GM19452 (cell line): ENCODE measurements around the gene CA12.

Experiments
- ATAC-seq: cut with Tn5 transposase; IDR thresholded peaks from one replicate; pipeline ENCODE4 v1.9.1; 2021; ENCODE audit not compliant: unreplicated experiment

CA12 gene

GRCh38 chr15:63379492-63380150 lies 2.0 kb downstream of the CA12 start:
- ATAC-seq, result no peak

DNA sequence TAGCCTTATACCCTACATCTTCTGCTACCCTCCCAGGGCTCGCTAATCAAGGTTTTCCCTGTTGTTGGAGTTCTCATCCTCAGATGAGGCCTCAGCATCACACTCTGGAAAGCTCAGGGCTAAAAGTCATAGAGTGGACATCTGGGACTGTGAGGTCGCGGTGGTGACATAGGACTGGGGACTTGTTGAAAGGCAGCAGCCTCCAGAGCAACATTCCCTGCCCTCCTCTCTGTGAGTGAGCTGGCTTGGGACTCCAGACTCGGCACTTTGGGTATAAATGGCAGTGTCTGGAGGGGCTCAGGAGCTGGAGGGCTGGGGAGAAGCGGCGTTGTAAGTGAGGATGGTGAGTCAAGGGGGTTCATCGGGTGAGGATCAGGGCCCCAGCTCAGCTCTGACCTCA lies 2.7 kb downstream of the CA12 start:
- ATAC-seq, result no peak

GRCh38 chr15:63374686-63375520 lies 6.7 kb downstream of the CA12 start:
- no peak for ATAC-seq

GRCh38 chr15:63373866-63374548 lies 7.6 kb downstream of the CA12 start:
- ATAC-seq, result no peak

DNA sequence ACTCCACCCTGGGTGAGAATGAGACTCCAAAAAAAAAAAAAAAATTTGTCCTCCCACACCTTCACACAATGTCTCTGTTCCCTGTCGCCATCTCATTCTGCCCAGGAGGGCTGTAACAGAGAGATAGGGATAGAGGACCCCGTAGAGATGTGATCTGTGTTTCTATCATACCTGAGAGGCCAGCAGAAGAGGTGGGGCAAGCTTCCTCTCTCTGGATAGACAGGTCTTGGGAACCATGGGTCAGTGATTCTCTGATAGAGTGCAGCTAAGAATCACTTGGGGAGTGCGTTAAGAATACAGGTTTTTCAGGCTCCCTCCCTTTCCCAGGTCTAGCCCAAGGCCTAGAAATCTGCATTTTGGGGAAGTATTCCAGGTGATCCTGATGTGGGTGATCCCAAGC lies 8.3 kb downstream of the CA12 start:
- ATAC-seq, result no peak

DNA sequence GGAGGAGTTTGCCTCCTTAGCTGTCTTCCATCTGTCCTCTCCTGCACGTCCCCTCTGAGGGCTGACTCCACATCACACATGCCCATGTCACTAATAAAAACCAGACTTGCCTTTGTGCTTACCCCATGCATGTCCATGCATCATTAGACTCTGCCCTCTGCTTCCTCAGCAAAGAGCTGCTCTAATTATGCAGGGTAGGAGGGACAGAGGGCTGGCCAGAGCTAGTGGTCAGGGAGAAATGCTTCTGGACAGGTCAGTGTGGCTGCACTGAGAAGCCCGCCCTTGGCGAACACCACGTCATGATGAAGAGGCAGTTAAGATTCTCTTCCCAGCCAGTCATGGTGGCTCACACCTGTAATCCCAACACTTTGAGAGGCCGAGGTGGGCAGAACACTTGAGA lies 8.9 kb downstream of the CA12 start:
- ATAC-seq, result no peak

- ATAC-seq, result no peak
Measured at GRCh38 chr15:63372018-63372705, 9.5 kb downstream of the CA12 start.

DNA sequence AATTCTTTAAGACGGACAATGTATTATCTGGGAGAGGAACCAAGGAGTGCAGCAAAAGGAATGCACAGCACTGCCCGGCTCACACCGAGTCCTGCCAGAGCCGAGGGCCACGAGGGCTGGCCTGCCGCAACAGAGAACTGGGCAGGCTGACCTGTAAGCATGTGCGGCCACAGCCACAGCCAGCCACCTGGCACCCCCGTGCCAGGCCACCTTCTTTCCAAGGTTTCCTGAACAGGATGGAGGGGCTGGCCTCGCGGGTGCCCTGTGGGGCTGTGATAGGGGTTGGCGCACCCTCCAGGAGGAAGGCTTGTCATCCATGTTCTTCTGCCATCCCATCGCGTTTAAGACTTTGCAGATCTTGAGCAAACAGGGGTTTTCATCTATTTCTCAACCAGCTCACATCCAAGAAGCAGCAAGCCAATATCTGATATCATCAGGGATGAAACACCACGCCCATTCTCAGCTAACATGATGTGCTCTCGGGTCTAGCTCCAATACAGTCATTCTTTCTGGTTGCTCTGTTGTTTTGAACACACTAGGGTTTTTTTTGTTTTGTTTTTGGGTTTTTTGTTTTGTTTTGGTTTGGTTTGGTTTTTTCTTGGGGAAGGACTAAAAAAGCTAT lies 10.2 kb downstream of the CA12 start:
- ATAC-seq, result no peak

DNA sequence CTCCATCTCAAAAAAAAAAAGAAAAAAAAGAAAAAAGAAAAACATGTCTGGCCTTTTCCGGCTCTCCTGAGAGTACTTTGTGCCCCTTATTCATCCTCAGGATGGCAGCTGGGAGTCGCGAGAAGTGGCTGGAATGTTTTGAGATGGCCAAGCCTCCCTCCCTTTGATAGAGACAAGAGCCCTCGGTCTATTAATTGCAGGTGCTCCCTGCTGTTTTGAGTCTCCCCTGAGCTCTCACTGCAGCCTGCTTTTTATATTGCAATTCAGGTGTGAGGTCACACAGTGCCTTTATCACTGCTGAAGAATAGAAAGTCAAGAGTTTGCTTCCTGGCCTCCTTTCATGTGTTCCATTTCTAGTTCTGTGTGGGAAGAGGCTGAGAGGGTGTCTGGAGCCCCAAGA lies 10.9 kb downstream of the CA12 start:
- no peak for ATAC-seq

DNA sequence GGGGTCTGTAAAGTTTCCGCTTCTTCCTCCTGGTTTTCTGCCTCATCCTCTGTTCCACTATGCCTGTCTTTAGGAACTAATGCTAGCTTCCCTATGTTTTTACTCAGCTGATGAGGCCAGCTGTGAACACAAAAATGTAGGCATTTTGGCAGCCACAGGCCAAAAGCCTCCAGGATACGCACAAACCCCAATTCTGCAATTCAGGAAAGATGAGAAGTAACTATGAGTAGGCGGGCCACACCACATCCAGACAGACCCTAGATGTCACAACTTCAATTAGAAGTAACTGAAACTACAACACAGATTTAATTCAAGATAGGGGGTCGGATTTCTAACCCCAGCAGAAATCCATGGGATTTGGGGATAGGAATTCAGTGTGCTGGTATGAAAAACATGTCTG lies 11.9 kb downstream of the CA12 start:
- ATAC-seq, result no peak

GRCh38 chr15:63369296-63369695 lies 12.3 kb downstream of the CA12 start:
- no peak for ATAC-seq

DNA sequence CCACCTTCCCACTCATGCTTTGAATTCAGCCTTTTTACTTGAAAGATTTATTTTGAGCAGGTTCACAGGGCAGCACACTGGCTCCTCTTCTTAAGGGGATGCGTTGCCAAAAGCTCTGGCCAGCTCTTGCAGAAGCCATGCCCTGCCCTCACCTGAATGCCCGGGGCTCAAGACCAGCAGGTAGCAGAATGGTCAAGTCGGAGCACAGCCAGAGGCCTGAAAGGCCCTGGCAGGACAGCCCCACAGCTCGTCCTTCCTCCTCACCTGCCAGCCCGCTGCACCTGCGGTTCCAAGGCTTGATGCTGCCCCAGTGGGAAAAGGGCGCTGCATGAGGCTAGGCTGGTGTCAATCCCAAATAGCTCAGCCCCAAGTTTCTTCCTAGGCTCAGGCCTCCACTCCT lies 13.1 kb downstream of the CA12 start:
- no peak for ATAC-seq

GRCh38 chr15:63367900-63368299 lies 13.7 kb downstream of the CA12 start:
- ATAC-seq, result no peak

GRCh38 chr15:63367390-63367789 lies 14.3 kb downstream of the CA12 start:
- no peak for ATAC-seq

GRCh38 chr15:63366451-63366850 lies 15.2 kb downstream of the CA12 start:
- ATAC-seq, result no peak

DNA sequence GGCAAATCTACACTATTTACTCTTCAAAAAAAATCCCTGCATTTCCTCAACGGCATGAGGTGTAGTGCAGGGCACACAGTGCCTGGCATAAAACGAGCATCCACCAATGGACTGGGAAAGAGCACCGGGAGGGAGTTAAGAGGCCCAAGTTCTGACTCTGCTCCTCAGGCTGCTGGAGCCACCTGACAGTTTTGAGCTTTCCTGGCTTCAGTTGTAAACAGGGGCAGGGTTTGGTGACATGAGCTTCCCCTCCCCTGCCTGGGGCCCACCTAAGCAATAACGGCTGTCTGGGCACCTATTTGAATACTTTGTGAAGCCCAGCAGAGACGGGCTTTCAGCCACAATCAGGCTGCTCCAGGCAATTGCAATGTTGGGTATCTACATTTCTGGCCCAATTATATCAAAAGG lies 16.4 kb downstream of the CA12 start:
- ATAC-seq, result no peak

DNA sequence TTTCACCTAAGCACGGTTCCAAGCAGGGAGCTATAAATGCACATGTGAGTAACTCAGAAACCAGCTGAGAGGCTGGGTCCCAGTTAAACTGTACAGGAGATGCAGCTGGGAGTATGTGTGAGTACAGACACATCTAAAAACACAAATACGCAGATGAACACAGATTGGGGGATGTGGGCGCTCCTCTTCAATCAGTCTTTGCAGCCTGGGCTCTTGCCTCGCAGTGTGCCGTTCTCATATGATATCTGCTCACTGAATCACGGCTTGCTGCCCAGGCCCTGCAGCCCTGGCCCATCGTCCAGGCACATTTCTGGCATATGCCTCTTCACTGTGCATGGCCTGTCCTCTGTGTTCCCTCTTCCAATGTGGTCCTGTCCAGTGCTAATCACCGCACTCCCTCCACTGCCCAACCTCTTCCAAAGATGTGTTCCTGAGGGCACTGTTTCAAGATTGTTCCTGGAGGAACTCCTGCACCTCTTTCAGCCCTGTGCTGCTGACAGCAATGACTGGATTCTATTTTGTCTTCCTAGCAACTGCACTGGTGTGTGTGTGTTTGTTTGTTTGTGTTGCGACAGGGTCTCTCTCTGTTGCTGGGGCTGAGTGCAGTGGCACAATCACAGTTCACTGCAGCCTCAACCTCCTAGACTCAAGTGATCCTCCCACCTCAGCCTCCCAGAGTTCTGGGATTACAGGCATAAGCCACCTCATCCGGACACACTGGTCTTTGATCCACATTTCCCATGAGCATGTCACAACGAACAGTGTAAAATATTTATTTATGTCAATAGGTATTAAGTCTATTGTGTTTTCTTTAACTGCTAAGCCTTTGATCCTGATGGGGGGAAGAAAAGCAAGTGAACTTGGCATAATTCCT lies 17.0 kb downstream of the CA12 start:
- no peak for ATAC-seq

- no peak for ATAC-seq
Measured at GRCh38 chr15:63363292-63363691, 18.4 kb downstream of the CA12 start.

- ATAC-seq, result no peak
Measured at GRCh38 chr15:63362885-63363284, 18.8 kb downstream of the CA12 start.

GRCh38 chr15:63362196-63362595 lies 19.4 kb downstream of the CA12 start:
- ATAC-seq, result no peak
